ENCODE data around the gene E2F8.

- TF ChIP-seq CTCF (IDR thresholded peaks at IDR 0.05; ENCODE audit: low read depth, low read length, poor library complexity, severe bottlenecking) (no peak), EZH2phosphoT487 (IDR thresholded peaks at IDR 0.05; ENCODE audit: borderline replicate concordance, low read length) (no peak)
Measured at GRCh38 chr11:19199771-19200170, 41.0 kb downstream of the E2F8 start.
